Esophagus muscularis mucosa (tissue), 4 donors: ENCODE results near the gene GALE. TPM values are rescaled to one million over a fixed set of nuclear protein-coding genes. Genes with fewer than 3 reads are reported as not detected.

ENCODE experiments used
- DNase-seq: peaks from one replicate; pipeline ENCODE4 v3.0.0-alpha.2; 2017; ENCODE audit errors: extremely low spot score
- H3K27ac ChIP-seq, 4 donors: fragments of 200-600 bp; sonication (generic); replicated peaks in 1 of 4; 1 replicate in 3 of 4; 2 replicates in 1 of 4; pipeline ENCODE4 v1.5.1; 2016 to 2019; ENCODE audit warnings: mild to moderate bottlenecking in 1 of 4
- H3K27me3 ChIP-seq, 4 donors: fragments of 200-600 bp; sonication (generic); one replicate each; pipeline versions ENCODE4 v1.5.1 to v1.6.0; 2016 to 2019
- H3K36me3 ChIP-seq, 4 donors: fragments of 200-600 bp; sonication (generic); one replicate each; pipeline ENCODE4 v1.5.1; 2016 to 2019
- H3K4me1 ChIP-seq, 4 donors: fragments of 200-600 bp; sonication (generic); one replicate each; pipeline ENCODE4 v1.5.1; 2016 to 2019
- H3K4me3 ChIP-seq, 4 donors: fragments of 200-600 bp; sonication (generic); 1 replicate in 2 of 4; 2 replicates in 2 of 4; pipeline ENCODE4 v1.5.1; 2016 to 2019; ENCODE audit warnings: mild to moderate bottlenecking in 4 of 4, moderate library complexity in 1 of 4
- H3K9me3 ChIP-seq, 4 donors: fragments of 200-600 bp; sonication (generic); 1 replicate in 3 of 4; 2 replicates in 1 of 4; pipeline ENCODE4 v1.5.1; 2016 to 2019
- CTCF ChIP-seq, 3 experiments: fragments of 200-600 bp in 2 of 3; fragments of 450-650 bp in 1 of 3; sonication (generic) in 2 of 3; IDR thresholded peaks; one replicate each; pipeline ENCODE4 v1.5.1; 2017 to 2019; ENCODE audit warnings: antibody characterized with exemption in 3 of 3, mild to moderate bottlenecking in 2 of 3, moderate library complexity in 1 of 3
- EP300 ChIP-seq: sonication (generic); formaldehyde crosslinking; IDR thresholded peaks from one replicate; pipeline ENCODE4 v1.6.1; 2017; ENCODE audit warnings: antibody characterized with exemption
- POLR2A ChIP-seq: fragments of 450-650 bp; IDR thresholded peaks from one replicate; pipeline ENCODE4 v1.6.1; 2017; ENCODE audit warnings: antibody characterized with exemption, moderate library complexity, mild to moderate bottlenecking, low read depth
- POLR2AphosphoS5 ChIP-seq, 2 donors: sonication (generic); formaldehyde crosslinking; IDR thresholded peaks; one replicate each; pipeline ENCODE4 v1.6.1; 2017; ENCODE audit warnings: antibody characterized with exemption in 2 of 2
- WGBS: methylation state at CpG from one replicate; pipeline ENCODE4 v1.1.5; 2018; 5-methylcytosine and 5-hydroxymethylcytosine counted together
- intact Hi-C: fragments of 100-400 bp; cut with DNase I; formaldehyde crosslinking; loops from one replicate; pipeline ENCODE4 v1.15.1; 2023
- total RNA-seq, 4 donors: library from RNA; depleted of rRNA; stranded (reverse); fragments of >200 nt; gene quantifications; one replicate each; pipeline versions ENCODE4 v1.1.0 to v1.2.1, GENCODE V29; 2016

Gene GALE
- total RNA-seq, 4 donors from 2014 or later, result 7.1 to 13.6 (median 12.8) TPM

- Histone ChIP-seq H3K27me3 (no peaks in the 10 kb centered on the region), H3K4me1 (peaks cover 10 to 32% (median 22%) of the 10 kb centered on the region in 4 donors), H3K9me3 (no peaks in the 10 kb centered on the region), H3K27ac (no peak overlapping the region), H3K4me3 (no peak overlapping the region), H3K36me3 (peaks cover 73 to 96% (median 86%) of the 10 kb centered on the region in 4 donors)
- intact Hi-C loops, result no loop called here
- no peak for TF ChIP-seq CTCF (IDR thresholded peaks at IDR 0.05)
- no peak for TF ChIP-seq POLR2AphosphoS5 (IDR thresholded peaks at IDR 0.05)
- TF ChIP-seq POLR2A, result no peak
- no peak for TF ChIP-seq EP300
- no peak for DNase-seq
- 93% methylated on average over 1 of the region's 1 CpG for WGBS
These were observed 42.7 kb downstream of the GALE start for GRCh38 chr1:23757812-23758211.

- H3K36me3 ChIP-seq, result peaks cover 85 to 99% (median 96%) of the 10 kb centered on the region in 4 donors
- intact Hi-C loops, result no loop called here
- H3K4me3 ChIP-seq, result no peak overlapping the region
- H3K4me1 ChIP-seq, result peaks cover 9 to 25% (median 22%) of the 10 kb centered on the region in 4 donors
- TF ChIP-seq EP300 (no peak), POLR2AphosphoS5 (IDR thresholded peaks at IDR 0.05) (no peak), POLR2A (no peak), CTCF (IDR thresholded peaks at IDR 0.05) (no peak)
- DNase-seq, result no peak
- 100% methylated on average over 1 of the region's 3 CpGs for WGBS
- H3K27me3 ChIP-seq, result no peaks in the 10 kb centered on the region
- H3K27ac ChIP-seq, result no peak overlapping the region
- no peaks in the 10 kb centered on the region for H3K9me3 ChIP-seq
These were observed 43.9 kb downstream of the GALE start for GRCh38 chr1:23756676-23757075.

- TF ChIP-seq POLR2A, result no peak
- no peak for TF ChIP-seq POLR2AphosphoS5 (IDR thresholded peaks at IDR 0.05)
- TF ChIP-seq CTCF (IDR thresholded peaks at IDR 0.05), result no peak
- no peak for TF ChIP-seq EP300
- no peak for DNase-seq
- intact Hi-C loops, result no loop called here
- WGBS, result 100% methylated on average over 1 of the region's 1 CpG
- H3K27me3 ChIP-seq, result no peaks in the 10 kb centered on the region
- H3K4me3 ChIP-seq, result no peak overlapping the region
- peaks cover 70 to 92% (median 80%) of the 10 kb centered on the region in 4 donors for H3K36me3 ChIP-seq
- H3K4me1 ChIP-seq, result peaks cover 5 to 13% (median 10%) of the 10 kb centered on the region in 4 donors
- H3K27ac ChIP-seq, result no peak overlapping the region
- no peaks in the 10 kb centered on the region for H3K9me3 ChIP-seq
These were observed 47.6 kb downstream of the GALE start for GRCh38 chr1:23752909-23753308.

GRCh38 chr1:23751815-23752200 is 48.7 kb downstream of the GALE start:
- H3K4me1 ChIP-seq, result peaks cover 7 to 23% (median 20%) of the 10 kb centered on the region in 4 donors
- no peak overlapping the region for H3K27ac ChIP-seq
- no peak for DNase-seq
- H3K36me3 ChIP-seq, result peaks cover 62 to 81% (median 69%) of the 10 kb centered on the region in 4 donors
- TF ChIP-seq CTCF (IDR thresholded peaks at IDR 0.05) (no peak), POLR2AphosphoS5 (IDR thresholded peaks at IDR 0.05) (no peak), POLR2A (no peak), EP300 (no peak)
- WGBS, result 86% methylated on average over 4 of the region's 4 CpGs
- H3K9me3 ChIP-seq, result no peaks in the 10 kb centered on the region
- intact Hi-C loops, result no loop called here
- no peak overlapping the region for H3K4me3 ChIP-seq
- no peaks in the 10 kb centered on the region for H3K27me3 ChIP-seq
